ENCODE measurements around the gene WDR48. TPM values are rescaled to one million over a fixed set of nuclear protein-coding genes. Genes with fewer than 3 reads are reported as not detected.
A peak's percentile ranks its signal among the peaks of the same experiment; 100 is the strongest.

Gene WDR48
- total RNA-seq, 1 donor from 2014 or later, result 29.2 TPM

DNA sequence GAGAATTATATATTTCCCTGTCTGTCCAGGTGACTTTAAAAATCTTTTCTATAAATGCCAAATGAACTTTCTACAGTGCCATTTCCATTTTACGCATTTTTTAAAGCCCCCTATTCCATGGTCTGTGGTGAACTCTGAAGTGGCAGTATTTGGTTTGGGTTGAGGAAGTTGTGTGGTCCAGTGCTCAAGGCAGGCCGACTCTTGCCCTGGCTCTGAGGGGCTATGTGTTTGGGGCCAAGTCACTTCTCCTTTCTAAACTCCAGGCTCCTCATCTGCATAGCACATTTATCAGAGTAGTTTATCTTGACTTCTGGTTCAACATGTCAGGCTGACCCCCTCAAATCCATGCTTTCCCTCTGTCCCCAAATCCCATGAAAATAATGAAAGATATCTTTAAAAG lies 69.8 kb downstream of the WDR48 start:
- no peak for DNase-seq (ENCODE audit: low read depth in 2 of 2)

DNA sequence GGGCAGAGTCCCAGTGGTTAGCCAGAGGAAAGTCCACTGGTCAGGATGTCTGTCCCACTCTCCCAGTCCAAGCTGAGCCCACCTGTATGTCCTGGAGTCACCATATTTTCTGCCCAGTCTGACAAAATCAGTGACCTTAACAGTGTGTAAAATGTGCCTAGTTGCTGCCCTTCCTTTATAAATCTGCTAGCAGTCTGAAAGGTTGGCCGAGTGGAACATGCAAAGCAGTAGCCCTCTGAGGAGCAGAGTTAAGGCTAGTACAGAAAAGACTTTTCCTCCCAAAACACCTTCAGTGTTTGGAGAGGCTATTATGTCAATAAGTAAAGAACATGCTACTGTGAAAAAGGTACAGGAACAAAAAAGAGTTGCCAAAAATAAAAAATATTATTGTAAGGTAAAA lies 71.0 kb downstream of the WDR48 start:
- no peak for DNase-seq (ENCODE audit: low read depth in 2 of 2)

DNA sequence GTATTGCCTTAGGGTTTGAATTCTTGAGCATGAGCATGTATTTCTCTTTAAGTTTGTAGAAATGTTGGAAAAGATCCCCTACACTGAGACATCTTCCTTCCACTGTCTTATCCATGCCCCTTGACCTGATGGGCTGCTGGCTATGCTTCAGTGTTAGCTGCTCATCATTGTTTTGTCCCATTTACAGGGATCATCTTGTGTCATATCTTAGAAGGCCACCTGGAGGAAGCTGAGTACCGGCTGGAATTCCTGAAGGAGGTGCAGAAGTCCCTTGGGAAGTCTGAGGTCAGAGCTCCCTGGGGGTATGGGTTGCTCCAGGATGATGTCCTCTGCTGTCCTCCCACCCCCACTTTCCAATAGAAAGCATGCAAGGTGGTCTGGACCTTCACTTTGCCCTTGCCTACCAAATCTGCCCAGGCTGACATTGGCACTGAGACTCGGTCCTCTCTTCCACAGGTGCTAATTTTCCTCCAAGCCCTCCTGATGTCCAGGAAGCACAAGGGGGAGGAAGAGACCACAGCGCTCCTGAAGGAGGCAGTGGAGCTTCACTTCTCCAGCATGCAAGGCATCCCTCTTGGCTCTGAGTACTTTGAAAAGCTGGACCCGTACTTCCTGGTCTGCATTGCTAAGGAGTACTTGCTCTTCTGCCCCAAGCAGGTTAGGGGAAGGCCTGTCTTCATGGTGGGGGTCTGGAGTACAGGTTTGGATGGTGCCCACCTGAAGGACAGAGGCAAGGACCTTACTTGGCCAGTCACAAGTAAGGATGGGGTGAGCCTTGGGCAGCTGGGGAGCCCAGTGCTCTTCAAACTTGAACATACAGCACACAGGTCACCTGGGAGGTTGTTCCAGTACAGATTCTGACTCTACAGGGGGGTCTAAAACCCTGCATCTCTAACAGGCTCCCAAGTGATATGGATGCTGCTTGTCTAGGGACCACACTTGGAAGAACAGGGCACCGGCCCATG lies 73.3 kb downstream of the WDR48 start:
- peak in 1 of 2 donors; percentile 54 for DNase-seq (ENCODE audit: low read depth in 2 of 2)

DNA sequence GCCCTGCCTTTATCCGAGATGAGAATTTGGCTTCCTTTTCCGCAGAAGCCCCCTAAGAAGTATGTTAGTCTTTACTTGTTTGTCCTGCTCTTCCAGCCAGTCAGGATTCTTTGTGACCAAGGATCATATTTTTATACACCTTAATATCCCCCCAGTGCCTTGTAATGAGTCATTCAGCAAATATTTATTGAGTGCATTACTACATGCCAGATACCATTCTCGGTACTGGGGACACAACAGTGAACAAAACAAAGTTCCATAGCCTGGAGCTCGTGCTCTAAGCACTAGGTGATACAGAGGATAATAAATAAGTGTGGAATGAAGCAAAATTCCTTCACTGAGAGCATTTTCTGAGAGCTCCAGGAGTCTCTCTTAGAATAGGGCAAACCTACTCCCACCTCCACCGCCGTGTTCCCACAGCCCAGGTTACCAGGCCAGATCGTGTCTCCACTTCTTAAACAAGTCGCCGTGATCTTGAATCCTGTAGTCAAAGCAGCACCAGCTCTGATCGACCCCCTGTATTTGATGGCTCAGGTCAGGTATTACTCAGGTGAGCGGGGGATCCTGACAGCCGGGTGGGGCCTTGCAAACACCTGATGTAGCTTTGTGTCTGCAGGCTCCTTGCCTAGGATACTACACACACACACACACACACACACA lies 74.2 kb downstream of the WDR48 start:
- no peak for DNase-seq (ENCODE audit: low read depth in 2 of 2)

DNA sequence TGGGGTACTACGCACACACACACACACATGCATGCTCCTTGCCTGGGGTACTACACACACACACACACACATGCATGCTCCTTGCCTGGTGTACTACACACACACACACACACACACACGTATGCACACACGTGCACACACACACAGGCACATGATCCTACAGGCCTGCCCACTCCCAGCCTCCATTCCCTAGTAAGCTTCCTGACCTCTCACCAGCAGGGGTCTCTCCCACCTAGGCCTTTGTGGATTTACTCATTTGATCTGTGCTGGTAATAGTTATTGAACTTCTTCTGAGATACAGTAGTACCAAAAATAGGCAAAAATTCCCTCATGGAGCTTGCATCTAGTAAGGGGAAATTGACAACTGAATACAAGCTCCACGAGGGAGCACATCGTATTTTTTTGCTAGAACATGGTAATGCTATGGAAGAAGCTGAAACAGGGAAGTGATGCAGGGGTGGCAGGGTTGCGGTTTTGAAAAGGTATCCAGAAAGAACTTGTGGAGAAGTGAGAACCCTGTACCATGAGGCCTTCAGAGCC lies 74.8 kb downstream of the WDR48 start:
- peak; percentile 78 to 81 for DNase-seq (ENCODE audit: low read depth in 2 of 2)

DNA sequence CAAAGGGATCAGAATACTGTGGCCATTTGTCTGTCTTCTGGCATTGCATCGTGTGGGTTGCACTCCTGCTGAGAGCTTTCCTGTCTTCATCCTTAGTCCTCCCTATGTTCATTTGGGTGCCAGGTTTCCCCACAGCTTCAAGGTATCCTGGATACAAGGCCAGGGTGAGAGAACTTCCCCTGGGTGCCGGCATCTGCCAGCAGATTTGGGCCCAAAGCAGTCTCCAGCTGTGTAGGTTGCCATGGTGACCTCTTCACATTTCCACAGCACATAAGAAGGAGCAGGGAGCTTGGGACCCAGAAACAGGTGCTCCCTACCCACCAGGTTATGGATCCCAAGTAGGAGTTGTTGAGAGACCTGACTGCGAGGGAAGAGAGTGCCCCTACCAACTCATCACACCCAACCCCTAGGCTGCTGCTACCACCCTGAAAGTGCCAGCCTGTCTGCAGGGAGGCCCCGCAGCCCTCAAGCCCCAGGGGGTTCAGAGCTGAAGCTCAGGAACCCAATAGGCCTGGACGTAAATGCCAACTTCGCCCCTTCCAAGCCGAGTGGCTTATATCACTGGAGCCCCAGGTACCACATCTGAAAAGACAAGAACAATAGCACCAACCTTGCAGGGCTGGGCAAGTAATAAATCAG lies 75.6 kb downstream of the WDR48 start:
- no peak for DNase-seq (ENCODE audit: low read depth in 2 of 2)

DNA sequence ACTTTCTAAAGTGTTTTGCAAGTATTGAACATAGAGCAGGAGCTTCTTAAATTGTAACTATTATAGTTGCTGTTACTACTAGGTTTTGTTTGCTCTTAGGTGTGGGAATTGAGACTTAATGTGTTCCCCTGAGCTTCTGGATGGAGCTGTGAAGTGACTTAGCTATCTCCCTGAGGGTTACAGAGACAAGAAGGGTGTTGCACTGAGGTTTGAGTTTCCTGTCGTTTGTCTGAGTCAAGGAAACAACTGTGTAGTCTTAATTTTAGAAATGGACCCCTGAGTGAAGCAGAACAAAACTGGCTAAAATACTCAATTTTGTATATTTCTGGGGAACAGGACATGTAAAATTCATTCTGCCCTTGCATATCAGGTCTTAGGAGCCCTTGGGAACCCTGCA lies 76.1 kb downstream of the WDR48 start:
- DNase-seq (ENCODE audit: low read depth in 2 of 2), result no peak

DNA sequence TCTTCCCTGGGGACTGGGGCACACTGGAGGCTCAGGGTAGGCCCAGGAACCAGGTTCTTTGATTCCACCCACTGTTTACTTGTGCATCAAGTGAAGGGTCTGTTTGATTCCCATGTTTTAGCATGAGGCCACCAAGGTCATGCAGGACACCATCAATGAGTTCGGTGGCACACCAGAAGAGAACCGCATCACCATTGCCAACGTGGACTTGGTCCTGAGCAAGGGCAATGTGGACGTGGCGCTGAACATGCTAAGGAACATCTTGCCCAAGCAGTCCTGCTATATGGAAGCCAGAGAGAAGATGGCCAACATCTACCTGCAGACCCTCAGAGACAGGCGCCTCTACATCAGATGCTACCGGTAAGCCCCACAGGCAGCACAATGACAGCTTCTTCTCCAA lies 77.1 kb downstream of the WDR48 start:
- DNase-seq (ENCODE audit: low read depth in 2 of 2), result no peak

DNA sequence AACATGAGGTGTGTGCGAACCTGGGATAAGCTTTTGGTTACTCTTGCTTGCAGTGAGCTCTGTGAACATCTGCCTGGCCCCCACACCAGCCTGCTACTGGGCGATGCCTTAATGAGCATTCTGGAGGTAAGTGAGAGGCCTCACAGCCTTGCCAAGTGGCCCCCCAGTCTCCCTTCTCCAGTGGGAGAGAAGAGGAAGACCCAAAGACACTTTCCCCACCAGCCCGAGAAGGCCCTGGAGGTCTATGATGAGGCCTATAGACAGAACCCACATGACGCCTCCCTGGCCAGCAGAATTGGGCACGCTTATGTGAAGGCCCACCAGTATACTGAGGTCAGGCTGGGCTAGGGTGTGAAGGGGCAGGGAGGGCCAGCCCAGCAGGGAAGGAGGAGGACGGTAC lies 78.2 kb downstream of the WDR48 start:
- DNase-seq (ENCODE audit: low read depth in 2 of 2), result no peak

DNA sequence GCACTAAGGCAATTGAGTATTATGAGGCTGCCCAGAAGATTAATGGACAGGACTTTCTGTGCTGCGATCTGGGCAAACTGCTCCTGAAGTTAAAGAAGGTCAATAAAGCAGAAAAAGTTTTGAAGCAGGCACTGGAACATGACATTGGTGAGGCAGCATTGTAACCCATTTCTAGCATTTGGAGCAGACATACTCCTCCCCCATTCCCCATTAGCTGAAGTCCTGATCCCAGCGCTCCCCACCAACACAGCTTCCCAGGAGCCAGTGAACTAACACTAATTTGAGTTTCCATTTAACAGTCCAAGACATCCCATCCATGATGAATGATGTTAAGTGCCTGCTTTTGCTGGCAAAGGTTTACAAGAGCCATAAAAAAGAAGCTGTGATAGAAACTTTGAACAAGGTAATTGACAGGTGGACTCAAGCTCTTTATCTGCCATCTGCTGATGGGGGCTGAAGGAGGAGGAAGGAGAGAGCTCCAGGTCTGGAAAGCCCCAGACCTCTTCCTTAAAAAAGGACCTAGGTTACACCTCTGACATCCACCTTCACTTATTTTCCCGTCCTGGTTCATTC lies 79.0 kb downstream of the WDR48 start:
- DNase-seq (ENCODE audit: low read depth in 2 of 2), result no peak

DNA sequence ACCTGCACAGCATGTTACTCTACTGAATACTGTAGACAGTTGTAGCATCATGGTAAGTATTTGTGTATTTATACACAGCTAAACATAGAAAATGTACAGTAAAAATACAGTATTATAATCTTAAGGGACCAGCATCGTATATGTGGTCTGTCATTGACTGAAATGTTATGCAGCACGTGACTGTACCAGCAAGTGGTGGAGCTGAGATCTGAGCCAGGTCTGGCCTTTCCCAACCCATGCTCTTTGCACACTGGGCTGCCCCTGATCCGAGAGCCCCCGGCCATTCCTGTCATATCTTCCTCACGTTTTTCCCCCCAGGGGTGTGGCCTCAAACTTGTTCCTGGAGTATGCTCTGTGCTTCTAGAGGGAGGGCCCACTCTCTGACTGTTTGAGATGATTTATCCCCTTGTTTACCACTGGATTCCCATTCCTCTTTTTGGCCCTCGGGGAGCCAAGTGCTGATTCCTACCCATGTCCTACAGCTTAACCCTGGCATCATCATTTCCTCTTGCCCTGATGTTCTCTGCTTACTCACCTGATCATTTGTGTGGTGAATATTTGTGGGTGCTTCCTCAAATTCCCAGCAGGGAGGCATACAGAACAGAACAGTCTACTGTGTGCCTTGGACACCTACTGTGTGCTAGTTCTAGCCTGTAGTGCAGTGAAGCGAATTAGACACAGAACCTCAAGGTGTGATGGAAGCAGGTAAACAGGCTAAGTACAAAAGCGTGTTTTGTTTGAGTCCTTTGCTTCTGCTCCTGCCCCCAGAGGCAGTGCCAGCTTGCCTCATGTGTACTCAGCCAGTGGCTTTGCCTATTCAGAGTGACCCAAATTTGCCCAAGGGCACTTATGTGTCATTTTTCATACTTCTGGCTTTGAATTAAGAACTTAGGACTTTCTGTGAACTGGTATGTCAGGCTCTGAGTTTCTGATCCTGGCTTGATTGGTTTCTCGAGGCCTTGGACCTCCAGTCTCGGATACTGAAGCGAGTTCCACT lies 80.6 kb downstream of the WDR48 start:
- DNase-seq (ENCODE audit: low read depth in 2 of 2), result no peak

DNA sequence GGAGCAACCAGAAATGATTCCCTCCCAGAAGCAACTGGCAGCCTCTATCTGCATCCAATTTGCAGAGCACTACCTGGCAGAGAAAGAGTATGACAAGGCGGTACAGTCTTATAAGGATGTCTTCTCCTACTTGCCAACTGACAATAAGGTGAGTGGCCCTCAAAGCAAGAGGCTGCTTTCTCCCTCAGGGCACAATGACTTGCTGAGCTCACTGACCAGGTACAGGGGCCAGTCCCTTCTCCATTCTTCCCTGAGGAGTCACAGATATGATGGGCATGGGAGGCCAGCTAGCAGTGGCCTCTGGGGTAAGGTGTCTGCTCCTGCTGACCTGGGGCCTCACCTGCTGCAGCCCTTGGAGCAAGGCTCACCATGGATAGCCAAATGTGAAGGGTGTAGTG lies 81.3 kb downstream of the WDR48 start:
- DNase-seq (ENCODE audit: low read depth in 2 of 2), result no peak

DNA sequence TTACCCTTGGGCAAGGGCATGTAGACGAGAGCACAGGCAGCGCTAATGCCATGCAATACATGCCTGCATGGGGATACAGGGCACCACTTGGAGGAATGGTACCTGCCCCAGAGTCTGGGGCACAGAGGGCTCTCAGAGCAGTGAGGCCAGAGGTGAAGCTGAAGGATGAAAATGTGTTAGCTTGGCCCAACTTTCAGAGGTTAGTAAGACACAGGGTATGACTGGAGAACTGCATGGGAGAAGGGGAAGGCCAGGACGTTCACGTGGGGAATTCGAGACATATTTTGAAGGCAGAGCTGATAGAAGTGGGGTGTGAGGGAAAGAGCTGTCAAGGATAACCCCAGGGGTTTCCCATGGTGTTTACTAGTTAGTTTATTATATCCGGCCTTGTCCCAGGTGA lies 82.0 kb downstream of the WDR48 start:
- DNase-seq (ENCODE audit: low read depth in 2 of 2), result no peak

DNA sequence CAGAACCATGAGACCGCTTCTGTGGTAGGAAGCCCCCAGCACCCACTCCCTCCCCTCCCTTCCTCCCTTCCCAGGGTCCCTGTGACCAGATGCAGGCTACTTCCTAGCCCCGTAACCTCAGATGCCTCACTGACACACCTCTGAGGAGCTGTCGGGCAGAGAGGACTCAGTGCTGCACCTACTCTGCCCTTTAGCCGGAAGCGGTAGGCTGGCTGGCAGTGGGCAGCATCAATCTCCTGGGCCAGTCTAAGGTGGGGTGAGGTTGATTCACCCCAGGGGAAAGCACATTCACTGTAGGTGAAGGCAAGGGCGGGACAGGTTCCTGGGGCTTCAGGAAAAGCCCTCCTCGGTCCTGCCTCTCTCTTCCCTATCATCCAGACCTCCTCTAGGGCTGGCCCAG lies 82.5 kb downstream of the WDR48 start:
- no peak for DNase-seq (ENCODE audit: low read depth in 2 of 2)

DNA sequence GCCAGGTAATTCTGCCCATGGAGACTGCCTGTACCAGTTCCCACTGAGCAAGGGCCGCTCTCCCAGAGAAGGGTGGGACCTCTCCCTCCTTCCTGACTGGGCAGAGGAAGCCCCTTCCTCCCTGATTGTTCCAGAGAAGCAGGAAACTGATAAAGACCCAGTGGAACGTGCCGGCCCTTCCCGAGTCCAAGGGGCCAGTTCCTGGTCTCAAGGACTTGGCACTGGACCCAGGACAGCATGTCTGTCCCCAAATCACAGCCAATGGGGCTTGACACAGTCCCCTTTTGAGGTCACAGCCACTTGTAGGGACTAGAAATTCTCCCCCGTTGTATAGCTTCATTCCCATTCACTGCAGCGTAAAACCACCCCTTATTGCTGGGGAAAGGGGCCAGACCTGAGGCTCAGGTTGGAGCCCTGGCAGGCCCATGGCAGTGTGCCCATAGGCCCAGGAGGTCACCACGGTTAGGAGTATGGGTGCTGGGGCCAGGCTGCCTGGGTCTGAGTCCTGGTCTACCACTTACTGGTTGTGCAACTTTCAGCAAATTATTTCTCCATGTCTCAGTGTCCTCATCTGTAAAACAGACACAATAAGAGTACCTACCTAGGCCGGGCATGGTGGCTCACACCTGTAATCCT lies 83.5 kb downstream of the WDR48 start:
- no peak for DNase-seq (ENCODE audit: low read depth in 2 of 2)

DNA sequence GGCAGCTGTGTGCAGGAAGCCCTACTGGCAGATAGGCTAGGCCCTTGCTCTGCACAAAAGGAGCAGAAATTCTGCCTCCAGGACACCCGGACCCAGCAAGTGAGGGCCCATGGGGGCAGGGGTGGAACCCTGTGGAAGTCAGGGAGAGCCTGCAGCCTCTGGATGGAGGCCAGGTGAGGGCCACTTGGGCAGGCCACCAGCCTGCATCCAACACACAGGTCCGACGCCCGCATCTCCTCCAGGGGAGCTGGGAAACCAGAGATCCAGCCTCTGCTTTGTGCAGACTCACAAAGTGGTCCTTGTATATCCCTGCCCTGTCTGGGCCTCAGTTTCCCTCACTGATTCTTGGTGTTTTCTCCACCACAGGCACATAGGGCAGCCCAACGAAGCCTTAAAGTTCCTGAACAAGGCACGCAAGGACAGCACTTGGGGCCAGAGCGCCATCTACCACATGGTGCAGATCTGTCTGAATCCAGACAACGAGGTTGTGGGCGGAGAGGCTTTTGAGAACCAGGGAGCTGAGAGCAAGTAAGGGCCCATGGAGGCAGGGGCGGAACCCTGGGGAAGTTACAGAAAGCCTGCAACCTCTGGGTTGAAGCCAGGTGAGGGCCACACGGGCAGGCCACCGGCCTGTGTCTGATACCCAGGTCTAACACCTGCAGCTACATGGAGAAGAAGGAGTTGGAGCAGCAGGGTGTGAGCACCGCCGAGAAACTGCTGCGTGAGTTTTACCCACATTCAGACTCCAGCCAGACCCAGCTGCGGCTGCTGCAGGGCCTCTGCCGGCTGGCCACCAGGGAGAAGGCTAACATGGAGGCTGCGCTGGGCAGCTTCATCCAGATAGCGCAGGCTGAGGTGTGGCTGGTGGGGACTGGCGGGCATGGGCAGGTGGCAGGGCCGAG lies 85.0 kb downstream of the WDR48 start:
- DNase-seq (ENCODE audit: low read depth in 2 of 2), result no peak

DNA sequence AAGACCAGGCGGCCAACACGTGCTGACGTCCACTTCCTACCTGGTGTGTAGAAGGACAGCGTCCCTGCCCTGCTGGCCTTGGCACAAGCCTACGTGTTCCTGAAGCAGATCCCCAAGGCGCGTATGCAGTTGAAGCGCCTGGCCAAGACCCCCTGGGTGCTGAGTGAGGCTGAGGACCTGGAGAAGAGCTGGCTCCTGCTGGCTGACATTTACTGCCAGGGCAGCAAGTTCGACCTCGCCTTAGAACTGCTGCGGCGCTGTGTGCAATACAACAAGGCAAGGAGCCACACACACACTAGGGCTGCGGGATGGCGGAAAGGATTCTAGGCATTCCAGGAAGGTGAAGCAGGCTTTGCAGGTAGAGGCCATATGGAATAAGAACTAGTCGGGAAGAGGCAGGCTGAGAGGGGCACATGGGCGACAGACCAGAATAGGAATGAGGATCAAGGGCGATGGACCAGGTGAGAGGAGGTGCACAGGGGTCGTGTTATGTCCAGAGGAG lies 85.7 kb downstream of the WDR48 start:
- DNase-seq (ENCODE audit: low read depth in 2 of 2), result no peak

DNA sequence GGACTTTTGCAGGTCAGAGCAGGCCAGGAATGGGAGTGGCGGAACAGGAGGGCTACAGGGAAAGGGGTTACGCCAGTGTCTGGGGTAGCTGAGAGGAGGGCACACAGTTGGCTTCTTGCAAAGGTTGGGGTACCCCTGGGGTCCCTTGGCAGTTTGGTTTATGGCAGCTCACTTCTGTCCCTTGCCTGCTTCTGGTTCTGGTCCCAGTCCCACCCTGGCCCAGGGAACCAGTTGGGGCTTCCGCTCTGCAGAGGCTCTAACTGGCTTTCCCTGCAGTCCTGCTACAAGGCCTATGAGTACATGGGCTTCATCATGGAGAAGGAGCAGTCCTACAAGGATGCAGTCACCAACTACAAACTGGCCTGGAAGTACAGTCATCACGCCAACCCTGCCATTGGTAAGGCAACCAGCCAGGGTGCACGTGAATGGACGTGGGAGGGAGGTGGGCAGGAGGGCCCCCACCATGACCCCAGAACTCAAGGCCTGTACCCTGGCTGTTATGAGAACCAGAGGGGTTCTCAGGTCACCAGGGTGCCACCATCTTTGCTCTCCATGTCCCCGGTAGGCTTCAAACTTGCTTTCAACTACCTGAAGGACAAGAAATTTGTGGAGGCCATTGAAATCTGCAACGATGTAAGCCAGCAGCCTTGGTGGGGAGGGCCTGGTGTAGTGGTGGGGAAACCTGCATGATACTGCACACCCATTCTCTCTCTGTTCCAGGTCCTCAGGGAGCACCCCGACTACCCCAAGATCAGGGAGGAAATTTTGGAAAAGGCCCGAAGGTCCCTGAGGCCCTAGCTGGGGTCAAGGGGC lies 86.4 kb downstream of the WDR48 start:
- DNase-seq (ENCODE audit: low read depth in 2 of 2), result no peak
